ENCODE results near the gene OR8B4.

- TF ChIP-seq CTCF (conservative IDR thresholded peaks at IDR 0.05 in 1 of 2, IDR thresholded peaks at IDR 0.05 in 1 of 2; ENCODE audit: extremely low read depth in 1 of 2, insufficient read depth in 1 of 2, low read depth in 1 of 2, low read length in 2 of 2) (no peak), EZH2 (IDR thresholded peaks at IDR 0.05; ENCODE audit: borderline replicate concordance, low read length) (no peak)
These were observed 44.1 kb downstream of the OR8B4 start for GRCh38 chr11:124380585-124380984.
